NCI-H2227 (cell line): ENCODE data around the gene PKMYT1.

Experiments
- DNase-seq: peaks from one replicate; lab custom pipeline; 2025; ENCODE audit not compliant: unreplicated experiment; lab: John Stamatoyannopoulos, UW

The PKMYT1 gene

GRCh38 chr16:3000540-3000939, 20.3 kb upstream of the PKMYT1 start:
- no peak for DNase-seq

- DNase-seq = no peak
Observed at GRCh38 chr16:2999929-3000328, 19.7 kb upstream of the PKMYT1 start.

DNA sequence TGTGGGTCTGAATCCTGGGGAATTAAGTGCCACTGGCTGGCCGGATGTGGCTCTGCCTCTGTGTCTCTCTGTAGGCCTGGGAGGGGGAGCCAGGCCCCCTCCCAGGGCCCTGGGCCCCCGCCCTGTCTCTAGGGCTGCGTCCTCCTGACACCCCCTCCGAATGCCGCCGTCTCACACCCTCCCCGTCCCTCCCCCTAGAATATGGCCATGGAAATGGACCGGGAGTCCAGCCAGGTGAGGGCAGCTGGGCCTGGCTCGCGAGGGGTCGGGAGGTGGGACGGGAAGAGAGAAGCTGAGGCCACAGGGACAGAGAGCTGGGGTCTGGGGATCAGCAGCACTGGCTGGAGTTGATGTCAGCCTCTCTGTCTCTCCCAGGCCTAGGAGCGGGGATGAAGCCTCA, 16.1 kb upstream of the PKMYT1 start:
- DNase-seq = no peak

DNA sequence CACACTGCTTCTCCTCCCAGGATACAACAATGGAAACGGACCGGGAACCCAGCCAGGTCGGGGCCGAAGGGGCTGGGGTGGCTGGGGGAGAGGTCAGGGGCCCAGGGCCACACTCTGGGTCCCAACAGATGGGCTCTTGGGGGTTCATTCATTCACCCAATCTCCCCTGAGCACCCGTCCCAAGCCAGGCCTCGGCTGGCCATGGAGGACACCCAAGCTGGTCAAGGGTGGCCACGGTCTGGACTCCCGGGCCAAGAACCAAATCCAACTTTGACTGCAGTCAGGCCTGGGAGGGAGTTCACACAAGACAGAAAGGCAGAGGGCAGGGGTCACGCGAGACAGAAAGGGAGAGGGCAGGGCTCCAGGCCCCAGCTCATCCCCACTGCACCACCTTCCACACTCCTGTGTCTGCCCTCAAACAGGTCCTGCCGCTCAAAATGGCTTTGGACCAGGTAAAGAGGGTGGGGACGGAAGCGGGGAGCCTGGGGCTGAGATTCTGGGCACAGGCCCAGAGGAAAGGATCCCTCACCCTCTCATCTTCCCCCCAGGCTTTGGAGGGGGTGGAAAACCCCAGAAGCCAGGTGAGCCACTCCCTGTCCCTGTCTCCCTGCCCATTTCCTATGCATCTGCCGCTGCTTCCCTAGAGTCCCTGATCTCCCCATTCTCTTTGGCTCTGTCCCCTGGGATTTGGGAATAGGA, 12.3 kb upstream of the PKMYT1 start:
- no peak for DNase-seq

DNA sequence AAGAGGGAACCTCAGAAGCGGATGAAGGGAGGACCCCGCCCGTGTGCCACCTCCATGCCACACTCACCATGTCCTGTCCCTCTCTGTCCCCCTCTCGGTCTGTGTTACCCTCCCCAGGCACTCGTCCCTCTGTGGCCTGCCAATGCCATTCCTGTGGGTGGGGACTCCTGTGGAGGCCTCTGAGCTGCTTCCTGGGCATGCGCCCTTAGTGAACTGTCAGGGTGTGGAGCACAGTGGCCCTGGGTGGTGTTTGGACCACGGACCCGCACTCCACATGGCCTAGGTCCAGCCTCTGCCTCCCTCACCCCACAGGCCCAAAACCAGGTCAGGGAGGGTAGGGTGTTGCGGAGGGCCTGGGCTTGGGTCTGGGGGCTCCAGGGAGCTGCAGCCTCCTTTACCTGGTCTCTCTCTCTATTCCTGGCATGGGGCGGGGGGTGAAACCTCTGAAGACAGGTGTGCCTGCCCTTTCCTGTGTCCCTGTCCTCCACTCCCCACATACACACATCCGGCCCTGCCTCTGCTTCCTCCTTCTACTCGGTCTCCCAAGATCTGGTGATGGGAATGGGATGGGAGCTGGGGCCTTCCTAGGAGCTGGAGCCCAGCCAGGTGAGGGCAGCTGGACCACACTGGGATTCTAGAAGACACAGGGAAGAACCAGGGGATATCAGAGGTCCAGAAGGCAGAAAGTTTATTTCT, 11.5 kb upstream of the PKMYT1 start:
- DNase-seq = no peak

GRCh38 chr16:2990891-2991290, 10.6 kb upstream of the PKMYT1 start:
- DNase-seq = no peak

DNA sequence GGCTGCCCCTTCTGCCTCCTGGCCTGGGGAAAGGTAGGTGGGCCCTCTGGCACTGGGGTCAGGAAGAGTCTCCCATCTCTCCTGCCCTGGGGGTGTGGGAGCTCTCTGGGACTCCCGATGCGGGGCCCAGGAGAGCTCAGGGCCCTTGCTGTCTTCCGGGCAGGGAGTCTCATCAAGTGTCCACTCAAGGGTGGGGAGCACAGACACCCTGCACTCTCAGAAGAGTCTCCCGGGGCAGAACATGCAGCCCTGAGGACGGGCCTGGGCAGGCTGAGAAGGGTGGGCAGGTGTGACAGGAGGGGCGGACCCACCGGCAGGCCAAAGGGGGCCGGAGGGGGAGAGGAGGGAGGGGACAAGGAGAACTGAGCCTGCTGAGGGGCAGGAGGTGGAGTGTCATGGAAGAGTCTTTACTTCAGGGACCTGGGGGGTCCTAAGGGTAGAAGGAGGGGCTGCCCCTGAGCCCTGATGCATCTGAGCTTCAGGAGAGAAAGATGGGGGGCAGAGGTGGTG, 8.4 kb upstream of the PKMYT1 start:
- no peak for DNase-seq

DNA sequence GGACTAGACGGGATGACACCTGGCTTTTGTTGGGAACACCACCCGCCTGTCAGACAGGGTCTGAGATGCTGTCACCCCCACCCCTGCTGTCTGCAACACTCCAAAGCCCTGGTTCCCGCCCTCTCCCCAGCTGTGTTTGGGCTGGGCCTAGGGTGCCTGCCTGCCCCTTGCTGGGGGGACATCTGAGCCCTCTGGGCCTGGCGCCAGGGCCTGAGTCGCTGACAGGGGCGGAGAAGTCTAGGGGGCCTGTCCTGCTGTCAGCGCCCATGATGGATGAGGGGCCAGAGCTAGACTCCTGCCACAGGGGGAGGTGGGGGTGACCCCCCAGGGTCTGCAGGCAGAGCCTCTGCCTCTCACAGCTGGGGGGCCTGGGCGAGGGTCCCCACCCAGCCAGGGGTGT, 7.6 kb upstream of the PKMYT1 start:
- DNase-seq = no peak

DNA sequence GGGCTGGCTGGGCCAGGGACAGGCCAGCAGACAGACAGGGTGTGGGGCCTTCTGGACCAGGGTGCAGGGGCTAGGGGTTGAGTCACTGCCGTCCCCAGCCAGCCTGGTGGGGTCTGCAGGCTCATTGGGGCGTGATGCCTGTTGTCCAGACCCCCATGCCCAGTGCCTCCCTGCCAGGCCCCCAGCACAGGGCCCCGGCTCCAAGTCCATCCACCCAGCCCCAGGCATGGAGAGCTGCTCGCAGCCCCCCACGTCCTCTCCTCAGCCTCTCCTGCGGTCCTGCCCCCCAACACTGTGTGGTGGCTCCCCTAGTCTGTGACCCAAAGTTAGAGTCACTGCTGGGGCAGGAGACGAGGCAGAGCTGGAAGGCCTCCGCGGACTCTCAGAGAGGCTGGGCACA, 7.0 kb upstream of the PKMYT1 start:
- no peak for DNase-seq

GRCh38 chr16:2986623-2987188, 6.5 kb upstream of the PKMYT1 start:
- DNase-seq = no peak

DNA sequence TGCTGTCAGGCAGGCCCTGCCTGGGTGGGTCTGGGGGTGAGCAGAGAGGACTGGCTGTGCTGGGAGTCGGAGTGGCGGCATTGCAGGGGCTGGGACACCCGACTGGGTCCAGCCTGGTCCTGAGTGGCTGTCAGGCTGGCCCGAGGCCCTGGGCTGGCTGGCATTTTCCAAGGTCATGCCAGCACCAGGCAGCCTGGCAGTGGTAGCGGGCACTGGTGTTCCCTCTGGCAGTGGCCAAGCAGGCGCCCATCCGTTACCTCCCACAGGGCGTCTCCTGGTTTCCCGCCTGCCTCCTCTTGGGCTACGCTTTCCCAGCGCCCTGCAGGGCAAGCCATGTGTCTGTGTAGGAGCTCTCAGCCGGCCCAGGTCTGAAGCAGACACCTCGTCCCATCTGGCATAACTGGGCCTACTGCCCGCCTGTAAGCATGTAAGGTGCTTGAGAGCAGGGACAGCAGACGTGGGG, 5.7 kb upstream of the PKMYT1 start:
- DNase-seq = no peak

GRCh38 chr16:2985462-2985861, 5.2 kb upstream of the PKMYT1 start:
- no peak for DNase-seq

DNA sequence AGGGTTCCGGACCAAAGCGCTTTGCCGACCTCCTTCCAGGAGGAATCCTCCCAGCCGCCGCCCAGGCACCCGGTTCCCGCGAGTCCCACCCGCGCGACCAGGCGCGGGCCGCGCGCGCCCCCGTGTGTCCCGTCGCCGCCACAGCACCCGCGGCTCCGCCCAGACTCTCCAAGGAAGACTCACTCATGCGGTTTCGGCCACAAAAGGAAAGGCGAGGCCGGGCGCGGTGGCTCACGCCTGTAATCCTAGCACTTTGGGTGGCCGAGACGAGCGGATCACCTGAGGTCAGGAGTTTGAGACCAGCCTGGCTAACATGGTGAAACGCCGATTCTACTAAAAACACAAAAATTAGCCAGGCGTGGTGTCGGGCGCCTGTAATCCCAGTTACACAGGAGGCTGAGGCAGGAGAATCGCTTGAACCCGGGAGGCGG, 3.5 kb upstream of the PKMYT1 start:
- DNase-seq = peak; percentile 88

DNA sequence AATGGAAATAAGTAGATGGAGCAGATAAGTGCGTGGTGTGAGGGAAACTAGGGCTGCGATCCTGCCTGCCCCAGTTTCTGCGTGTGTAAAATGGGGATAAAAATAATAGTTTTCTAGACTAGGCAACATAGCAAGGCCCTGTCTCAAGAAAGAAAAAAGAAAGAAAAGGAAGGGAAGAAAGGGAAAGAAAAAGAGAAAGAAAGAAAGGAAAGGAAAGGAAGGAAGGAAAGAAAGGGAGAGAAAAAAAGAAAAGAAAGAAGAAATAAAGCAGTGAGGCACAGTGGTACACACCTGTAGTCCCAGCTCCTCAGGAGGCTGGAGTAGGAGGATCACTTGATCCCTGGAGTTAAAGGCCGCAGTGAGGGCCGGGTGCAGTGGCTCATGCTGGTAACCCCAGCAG, 2.2 kb upstream of the PKMYT1 start:
- DNase-seq = no peak

DNA sequence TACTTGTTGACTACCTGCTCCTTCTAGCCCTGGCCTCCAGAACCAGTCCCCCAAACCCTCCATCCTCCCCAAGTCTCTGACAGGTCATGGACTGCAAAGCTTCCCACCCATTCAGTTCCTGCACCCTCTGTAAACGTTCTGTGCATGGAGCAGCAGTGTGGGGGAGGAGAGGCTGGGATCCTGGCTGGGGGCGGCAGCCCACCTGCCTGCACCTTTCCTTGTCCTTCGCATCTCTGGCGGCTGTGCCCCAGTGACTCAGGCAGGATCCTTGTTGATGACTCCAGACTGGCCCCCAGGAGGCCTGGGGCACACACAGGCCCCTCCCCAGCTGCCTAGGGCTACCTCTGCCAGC, 1.6 kb upstream of the PKMYT1 start:
- DNase-seq = no peak

DNA sequence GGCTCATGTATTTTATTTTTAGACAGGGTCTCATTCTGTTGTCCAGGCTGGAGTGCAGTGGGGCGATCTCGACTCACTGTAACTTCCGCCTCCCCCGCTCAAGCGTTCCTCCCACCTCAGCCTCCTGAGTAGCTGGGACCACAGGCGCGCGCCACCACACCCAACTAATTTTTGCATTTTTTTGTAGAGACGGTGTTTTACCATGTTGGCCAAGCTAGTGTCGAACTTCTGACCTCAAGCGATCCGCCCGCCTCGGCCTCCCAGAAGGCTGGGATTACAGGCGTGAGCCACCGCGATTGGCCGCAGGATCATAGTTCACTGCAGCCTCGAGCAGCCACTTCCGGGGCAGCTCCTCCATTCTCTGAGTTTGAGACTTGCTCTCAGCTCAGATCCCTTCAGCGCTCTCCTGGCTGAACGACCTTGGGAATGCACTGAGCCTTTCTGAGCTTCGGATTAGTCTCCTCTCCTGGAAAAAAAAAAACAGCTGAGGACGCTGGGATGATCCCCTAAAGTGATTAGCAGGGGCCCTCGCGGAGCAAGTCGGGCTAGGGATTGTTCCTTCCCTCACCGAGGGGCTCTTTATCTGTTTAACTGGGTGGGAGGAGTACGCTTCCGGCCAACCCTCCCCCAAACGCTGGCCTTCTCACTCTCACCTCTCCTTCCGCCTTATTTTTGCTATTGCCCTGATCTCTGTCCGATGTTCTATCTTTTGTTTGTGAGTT, 1.1 kb upstream of the PKMYT1 start:
- DNase-seq = no peak

- DNase-seq = peak; percentile 48
Observed at GRCh38 chr16:2979669-2980226, 498 bp downstream of the PKMYT1 start.

GRCh38 chr16:2977440-2977839, 2.8 kb downstream of the PKMYT1 start:
- no peak for DNase-seq

GRCh38 chr16:2976673-2977072, 3.6 kb downstream of the PKMYT1 start:
- no peak for DNase-seq

DNA sequence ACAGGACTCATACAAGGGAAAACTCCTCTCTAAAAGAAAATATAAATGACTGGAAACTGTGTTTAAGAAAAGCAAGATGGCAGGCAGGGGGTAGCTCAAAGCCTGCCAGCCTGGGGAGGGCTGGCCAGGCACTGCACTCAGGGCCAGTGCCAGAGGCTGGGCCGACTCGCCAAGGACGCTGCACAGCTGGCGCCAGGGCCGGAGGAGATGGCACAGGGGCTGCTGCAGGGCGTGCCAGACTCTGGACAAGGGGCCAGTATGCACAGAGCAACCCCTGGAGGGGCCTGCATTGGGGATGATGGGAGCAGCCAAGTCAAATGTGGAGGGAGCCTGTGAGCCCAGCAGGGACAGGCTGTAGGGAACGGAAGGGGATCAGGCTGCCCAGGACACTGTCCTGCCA, 4.0 kb downstream of the PKMYT1 start:
- DNase-seq = no peak

GRCh38 chr16:2975161-2975795, 5.0 kb downstream of the PKMYT1 start:
- DNase-seq = no peak
